Measurements from ENCODE around the gene PRPF6. TPM values are rescaled to one million over a fixed set of nuclear protein-coding genes. Genes with fewer than 3 reads are reported as not detected.

Gene PRPF6
- total RNA-seq, 2 experiments from 2014 or later = 60.5 to 67.0 TPM

DNA sequence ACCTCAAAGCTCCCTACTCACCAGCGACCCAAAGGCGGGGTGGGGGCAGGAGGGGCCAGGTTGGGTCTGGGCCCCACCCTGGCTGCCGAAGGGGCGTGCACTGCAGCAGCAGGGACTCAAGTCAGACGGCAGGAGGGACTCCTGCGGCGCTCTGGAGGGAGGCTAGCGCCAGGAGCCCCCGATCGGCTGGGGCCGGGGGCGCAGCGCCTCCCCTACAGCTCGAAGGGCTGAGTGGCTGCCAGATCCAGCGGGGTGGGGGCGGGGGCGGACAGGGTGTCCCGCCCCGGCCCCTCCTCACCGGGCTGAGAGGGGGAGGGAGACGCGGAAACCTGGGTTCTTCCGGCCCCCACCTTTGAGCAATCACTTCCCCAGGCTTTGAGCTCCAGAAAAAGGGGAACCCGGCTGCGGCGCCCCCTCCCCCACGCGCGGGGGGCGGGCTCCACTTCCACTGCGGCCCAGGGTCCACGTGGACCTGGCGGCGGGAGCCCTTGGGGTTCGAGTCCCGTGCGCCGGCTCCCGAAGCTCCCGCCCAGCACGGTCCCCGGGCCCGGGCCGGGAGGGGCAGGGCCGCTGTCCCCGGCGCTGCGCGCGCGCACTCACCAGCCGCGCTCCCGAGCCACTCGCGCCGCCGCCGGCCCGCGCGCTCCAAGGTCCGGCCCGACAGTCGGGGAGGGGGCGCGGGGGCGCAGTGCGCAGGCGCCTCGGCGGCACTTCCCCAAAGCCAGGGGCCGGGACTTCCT, 98.5 kb downstream of the PRPF6 start, which contains the start of gene RGS19:
Gene RGS19, minus strand, starts transcription at position 246 of the 740 bp plus-strand sequence. CDS start 2,632 bp downstream, outside the sequence.
- DNase-seq = peak; percentile 77
- H3K27ac Mint-ChIP-seq = peak within 1 kb of the TSS; percentile 88
- peaks cover 3% of the 10 kb centered on the region for H3K27me3 Mint-ChIP-seq
- H3K4me3 Mint-ChIP-seq = peak within 1 kb of the TSS; percentile 90
- CTCF ChIA-PET = interaction anchor here (0.5 to 1.3 kb wide), 5 partner anchors 9 to 206 kb away, joined by 3 to 4 read pairs (median 4); partner anchors contain the start of gene PRPF6
- POLR2A ChIA-PET = interaction anchor here (0.5 kb wide), 1 partner anchor 194 kb away, joined by 6 read pairs; no protein-coding TSS in a partner anchor
- ATAC-seq = peak; percentile 43
- peaks cover 28% of the 10 kb centered on the region for H3K4me1 Mint-ChIP-seq
- intact Hi-C loops (cut with DNase I, micrococcal nuclease) = loop anchor here (1.0 to 5.0 kb wide), 5 partner anchors 15 to 559 kb away; partner anchors contain the start of genes PCMTD2 (in 1 of the 2), PPDPF (in 1 of the 2) and TCEA2 (in 1 of the 2)
- H3K36me3 Mint-ChIP-seq (ENCODE audit: low read depth) = peaks cover 2% of the 10 kb centered on the region
- H3K9me3 Mint-ChIP-seq (ENCODE audit: low read depth) = no peaks in the 10 kb centered on the region

DNA sequence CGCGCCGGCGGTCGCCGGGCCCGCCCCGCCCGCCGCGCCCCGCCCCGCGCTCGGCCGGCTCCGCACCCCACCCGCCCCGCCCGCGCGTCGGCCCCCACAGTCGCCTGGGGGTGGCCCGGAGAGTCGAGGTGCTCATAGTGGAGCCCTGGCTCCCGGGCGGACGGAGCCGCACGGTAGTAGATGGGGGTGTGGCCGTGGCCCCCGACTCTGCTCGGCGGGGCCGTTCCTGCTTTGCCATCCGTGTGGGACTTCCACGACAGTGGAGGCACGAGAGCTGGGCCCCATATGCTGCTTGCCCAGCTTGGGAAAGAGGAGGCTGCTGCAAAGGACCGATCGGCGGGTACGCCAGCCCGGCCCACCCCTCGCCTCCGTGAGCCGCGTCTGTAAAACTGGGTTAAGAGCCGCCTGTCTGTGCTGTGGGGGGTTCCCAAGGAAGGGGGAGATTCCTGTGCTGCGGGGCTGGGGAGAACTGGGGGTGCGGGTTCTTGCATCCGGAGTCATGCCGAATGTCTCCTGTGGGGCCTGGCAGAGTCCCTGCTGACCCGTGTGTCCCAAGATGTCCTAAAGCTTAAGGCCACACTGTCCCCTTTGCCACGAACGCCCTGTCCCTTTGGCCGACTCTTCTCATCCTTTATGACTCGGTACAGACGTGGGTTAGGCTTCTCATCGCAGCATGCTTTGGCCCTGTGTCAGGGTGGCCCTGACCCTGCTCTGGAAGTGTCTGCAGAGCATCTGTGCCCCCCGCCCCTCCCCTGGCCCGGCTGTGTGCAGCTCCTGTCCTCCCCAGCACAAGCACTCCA, 99.3 kb downstream of the PRPF6 start, which contains the start of gene OPRL1:
Gene OPRL1, plus strand, starts transcription at position 70 of the 800 bp plus-strand sequence. CDS start 12,639 bp downstream, outside the sequence.
- H3K9me3 Mint-ChIP-seq (ENCODE audit: low read depth) = no peaks in the 10 kb centered on the region
- POLR2A ChIA-PET = no interaction called here
- peak; percentile 59 for DNase-seq
- peak within 1 kb of the TSS; percentile 90 for H3K4me3 Mint-ChIP-seq
- peaks cover 4% of the 10 kb centered on the region for H3K27me3 Mint-ChIP-seq
- peaks cover 29% of the 10 kb centered on the region for H3K4me1 Mint-ChIP-seq
- peaks cover 2% of the 10 kb centered on the region for H3K36me3 Mint-ChIP-seq (ENCODE audit: low read depth)
- H3K27ac Mint-ChIP-seq = peak within 1 kb of the TSS; percentile 88
- intact Hi-C loops (cut with DNase I, micrococcal nuclease) = loop anchor here in 1 of 2 experiments (5.0 kb wide), 1 partner anchor 177 kb away; the partner anchor contains the start of gene PCMTD2
- CTCF ChIA-PET = interaction anchor here (0.6 to 1.3 kb wide), 4 partner anchors 10 to 560 kb away, joined by 3 to 4 read pairs (median 4); partner anchors contain the start of genes PPDPF and PRPF6
- peak; percentile 4 for ATAC-seq

DNA sequence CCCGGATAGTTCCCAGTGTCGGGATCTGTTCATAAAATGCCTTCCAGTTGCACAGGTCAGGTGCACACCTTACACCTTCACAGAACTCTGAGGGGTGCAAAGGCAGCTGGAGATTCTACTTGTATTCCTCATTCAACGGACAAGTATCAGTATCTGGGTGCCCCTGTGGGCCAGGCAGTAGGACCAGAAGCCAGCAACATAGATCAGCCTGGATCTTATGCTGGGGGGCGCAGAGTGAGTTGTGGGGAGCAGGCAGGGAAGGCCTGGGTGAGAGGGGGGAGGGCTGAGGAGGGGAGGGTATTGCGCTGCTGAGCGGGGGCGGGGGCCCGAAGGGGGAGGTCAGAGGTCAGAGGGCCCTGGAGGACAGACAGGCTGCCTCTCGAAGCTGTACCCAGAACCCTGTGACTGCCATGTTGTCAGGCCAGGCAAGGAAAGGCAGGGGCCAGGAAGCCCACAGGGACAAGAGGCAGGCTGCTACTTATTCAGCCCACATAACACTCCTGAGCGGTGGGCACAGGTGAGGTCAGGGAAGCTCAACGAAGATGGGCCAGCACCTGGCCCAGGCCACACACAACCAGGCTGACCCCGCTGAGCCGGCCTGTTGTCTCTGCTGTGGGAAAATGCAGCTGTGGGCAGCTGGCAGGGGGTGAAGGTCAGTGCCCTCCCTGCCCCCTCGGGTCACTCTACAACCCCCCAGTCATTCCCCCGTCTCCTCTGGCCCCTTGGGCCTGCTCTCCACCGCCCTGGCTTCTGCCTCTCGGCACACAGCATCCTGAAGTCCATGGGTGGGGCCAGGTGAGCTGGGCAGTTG, 100.1 kb downstream of the PRPF6 start:
- no peak for ATAC-seq
- H3K36me3 Mint-ChIP-seq (ENCODE audit: low read depth) = peaks cover 2% of the 10 kb centered on the region

DNA sequence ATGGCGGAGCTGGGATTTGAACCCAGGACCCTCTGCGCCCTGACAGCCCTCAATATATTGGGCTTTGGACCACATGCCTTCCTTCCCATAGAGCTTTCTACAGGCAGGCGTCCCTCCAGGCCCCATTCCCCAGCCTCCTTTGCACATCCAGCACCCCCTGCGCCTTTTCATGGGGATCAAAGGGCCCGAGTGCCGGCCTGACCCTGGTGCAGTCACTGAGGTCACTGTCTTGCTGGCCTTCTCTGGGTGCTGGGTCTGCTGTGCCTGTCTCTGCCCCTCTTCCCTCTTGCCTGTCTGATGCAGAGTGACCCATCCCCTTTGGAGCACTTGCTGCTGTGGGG, 100.7 kb downstream of the PRPF6 start:
- no peak for DNase-seq
- intact Hi-C loops (cut with DNase I, micrococcal nuclease) = loop anchor here in 1 of 2 experiments (5.0 kb wide), 1 partner anchor 176 kb away; the partner anchor contains the start of gene PCMTD2
- Mint-ChIP-seq H3K27me3 (peaks cover 4% of the 10 kb centered on the region), H3K27ac (peak overlapping the region; percentile 51), H3K4me3 (peak overlapping the region; percentile 6), H3K36me3 (ENCODE audit: low read depth) (peaks cover 2% of the 10 kb centered on the region), H3K4me1 (peaks cover 29% of the 10 kb centered on the region), H3K9me3 (ENCODE audit: low read depth) (no peaks in the 10 kb centered on the region)
- no peak for ATAC-seq
- POLR2A ChIA-PET = no interaction called here
- CTCF ChIA-PET = no interaction called here

More for the DNA sequence above, 100.1 kb downstream of the PRPF6 start:
- ChIA-PET POLR2A (no interaction called here), CTCF (interaction anchor here (0.6 kb wide), 2 partner anchors 8 to 560 kb away, joined by 3 read pairs; partner anchors contain the start of gene PPDPF)
- peaks cover 4% of the 10 kb centered on the region for H3K27me3 Mint-ChIP-seq
- peak overlapping the region; percentile 68 for H3K4me3 Mint-ChIP-seq
- H3K27ac Mint-ChIP-seq = no peak overlapping the region
- intact Hi-C loops (cut with DNase I, micrococcal nuclease) = loop anchor here in 1 of 2 experiments (5.0 kb wide), 1 partner anchor 176 kb away; the partner anchor contains the start of gene PCMTD2
- no peaks in the 10 kb centered on the region for H3K9me3 Mint-ChIP-seq (ENCODE audit: low read depth)
- H3K4me1 Mint-ChIP-seq = peaks cover 29% of the 10 kb centered on the region
- no peak for DNase-seq

DNA sequence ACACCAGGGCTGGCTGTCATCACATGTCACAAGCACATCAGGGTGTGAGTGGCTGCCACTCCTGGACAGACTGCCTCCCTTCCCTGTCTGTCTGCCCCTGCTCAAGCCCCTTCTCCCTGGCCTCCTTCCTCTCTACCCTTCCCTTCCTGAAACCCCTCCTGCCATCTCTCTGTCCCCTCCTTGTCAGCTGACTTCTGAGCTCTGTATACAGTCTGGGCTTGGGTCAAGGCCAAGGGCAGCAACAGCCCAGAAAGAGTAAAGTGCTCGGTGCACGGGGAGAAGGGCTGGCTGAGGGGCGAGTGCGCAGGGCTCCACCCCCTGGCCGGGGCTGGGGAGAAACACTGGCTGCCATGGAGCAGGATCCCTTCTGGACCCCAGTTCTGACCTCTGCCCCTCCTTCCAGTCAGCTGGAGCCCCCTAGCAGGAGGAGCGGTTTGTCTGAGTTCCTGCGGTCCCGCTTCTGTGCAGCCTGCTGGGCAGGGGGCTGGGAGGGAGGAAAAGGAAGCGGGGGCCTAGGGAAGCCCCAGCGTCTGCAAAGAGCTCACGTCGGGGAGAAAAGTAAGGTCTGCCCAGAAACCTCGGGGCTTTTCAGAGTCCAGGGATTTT, 101.3 kb downstream of the PRPF6 start:
- peak overlapping the region; percentile 10 for H3K4me3 Mint-ChIP-seq
- no peak overlapping the region for H3K27ac Mint-ChIP-seq
- intact Hi-C loops (cut with DNase I, micrococcal nuclease) = loop anchor here in 1 of 2 experiments (5.0 kb wide), 1 partner anchor 175 kb away; the partner anchor contains the start of gene PCMTD2
- peaks cover 4% of the 10 kb centered on the region for H3K27me3 Mint-ChIP-seq
- H3K9me3 Mint-ChIP-seq (ENCODE audit: low read depth) = no peaks in the 10 kb centered on the region
- ATAC-seq = no peak
- ChIA-PET POLR2A (no interaction called here), CTCF (no interaction called here)
- H3K36me3 Mint-ChIP-seq (ENCODE audit: low read depth) = peaks cover 2% of the 10 kb centered on the region
- no peak for DNase-seq
- peaks cover 29% of the 10 kb centered on the region for H3K4me1 Mint-ChIP-seq

Small RNA genes within 50 kb of the gene (microRNA-seq; reads per million reads assigned to microRNA genes)
- gene MIR1914 (ENCODE audit: borderline replicate concordance) (4.2 reads per million, percentile 10 among the genes with 10 or more reads in this experiment), gene MIR647 (ENCODE audit: borderline replicate concordance) (not detected), gene MIR6813 (ENCODE audit: borderline replicate concordance) (4.9 reads per million, percentile 13 among the genes with 10 or more reads in this experiment)

Other genes with a start within 250 kb of the PRPF6 start
- gene LIME1, start 244.5 kb upstream of the PRPF6 start, total RNA-seq = 10 to 100 TPM in 1 of 2 experiments, 1 to 10 TPM in 1; 7.3 to 10.2 TPM
- 10 to 100 TPM; 30.9 to 34.9 TPM for gene SLC2A4RG, start 241.4 kb upstream of the PRPF6 start, total RNA-seq
- gene ZBTB46, start 149.9 kb upstream of the PRPF6 start, total RNA-seq = 1 to 10 TPM in 1 of 2 experiments, under 1 TPM in 1; 0.88 to 1.3 TPM
- under 1 TPM; 0.11 to 0.16 TPM for gene ABHD16B, start 119.6 kb upstream of the PRPF6 start, total RNA-seq
- 10 to 100 TPM; 54.0 to 56.3 TPM for gene TPD52L2, start 115.9 kb upstream of the PRPF6 start, total RNA-seq
- gene DNAJC5, start 86.0 kb upstream of the PRPF6 start, total RNA-seq = 10 to 100 TPM; 30.1 to 34.3 TPM
- gene UCKL1, start 24.7 kb upstream of the PRPF6 start, total RNA-seq = 10 to 100 TPM; 28.3 to 32.2 TPM
- 10 to 100 TPM; 12.6 to 13.1 TPM for gene ZNF512B, start 11.2 kb upstream of the PRPF6 start, total RNA-seq
- gene SAMD10, start 1.5 kb upstream of the PRPF6 start, total RNA-seq = 10 to 100 TPM; 25.4 to 30.7 TPM
- 1 to 10 TPM; 2.3 to 3.3 TPM for gene C20orf204, start 55.0 kb downstream of the PRPF6 start, total RNA-seq
- not detected for gene SOX18, start 68.5 kb downstream of the PRPF6 start, total RNA-seq
- gene TCEA2, start 82.1 kb downstream of the PRPF6 start, total RNA-seq = 10 to 100 TPM; 40.6 to 50.0 TPM
- 10 to 100 TPM; 39.6 to 40.2 TPM for gene RGS19, start 98.4 kb downstream of the PRPF6 start, total RNA-seq
- gene OPRL1, start 99.0 kb downstream of the PRPF6 start, total RNA-seq = under 1 TPM; 0.42 to 0.50 TPM
- gene LKAAEAR1, start 103.3 kb downstream of the PRPF6 start, total RNA-seq = under 1 TPM; 0.30 to 0.46 TPM
- gene NPBWR2, start 126.4 kb downstream of the PRPF6 start, total RNA-seq = not detected
- under 1 TPM; 0.12 to 0.14 TPM for gene MYT1, start 183.3 kb downstream of the PRPF6 start, total RNA-seq